ENCODE data around the gene ADCY7. TPM values are rescaled to one million over a fixed set of nuclear protein-coding genes. Genes with fewer than 3 reads are reported as not detected.
"Not testable (repeated sequence)": the region's sequence is repeated elsewhere in the genome, so short reads cannot be mapped to it uniquely, and the experiment has no call there.

Gene ADCY7
- total RNA-seq, 4 donors from 2014 or later = 15.0 to 23.3 (median 16.9) TPM

- H3K9me3 ChIP-seq = no peaks in the 10 kb centered on the region
- H3K4me3 ChIP-seq = no peak overlapping the region
- H3K36me3 ChIP-seq = peaks cover 57% of the 10 kb centered on the region
- TF ChIP-seq POLR2AphosphoS5 (IDR thresholded peaks at IDR 0.05) (no peak), EP300 (IDR thresholded peaks at IDR 0.05) (no peak), CTCF (IDR thresholded peaks at IDR 0.05) (no peak), POLR2A (IDR thresholded peaks at IDR 0.05) (no peak)
- H3K27ac ChIP-seq = no peak overlapping the region
- H3K4me1 ChIP-seq = no peaks in the 10 kb centered on the region
- H3K27me3 ChIP-seq = no peaks in the 10 kb centered on the region
- no peak for DNase-seq (ENCODE audit: low spot score in 2 of 2)
- WGBS = 90% methylated on average over 10 of the region's 10 CpGs
Observed at GRCh38 chr16:50229149-50229726, 37.1 kb upstream of the ADCY7 start.

GRCh38 chr16:50234771-50235556, 31.4 kb upstream of the ADCY7 start:
- no peak for TF ChIP-seq EP300 (IDR thresholded peaks at IDR 0.05)
- TF ChIP-seq POLR2AphosphoS5 (IDR thresholded peaks at IDR 0.05) = no peak
- TF ChIP-seq POLR2A (IDR thresholded peaks at IDR 0.05) = no peak
- no peak for TF ChIP-seq CTCF (IDR thresholded peaks at IDR 0.05)
- peaks cover 8% of the 10 kb centered on the region for H3K4me1 ChIP-seq
- H3K36me3 ChIP-seq = peaks cover 5% of the 10 kb centered on the region
- no peaks in the 10 kb centered on the region for H3K27me3 ChIP-seq
- WGBS = 62% methylated on average over 5 of the region's 5 CpGs
- H3K9me3 ChIP-seq = no peaks in the 10 kb centered on the region
- no peak overlapping the region for H3K4me3 ChIP-seq
- DNase-seq (ENCODE audit: low spot score in 2 of 2) = no peak
- H3K27ac ChIP-seq = no peak overlapping the region

GRCh38 chr16:50235581-50235980, 30.8 kb upstream of the ADCY7 start:
- H3K9me3 ChIP-seq = no peaks in the 10 kb centered on the region
- H3K36me3 ChIP-seq = no peaks in the 10 kb centered on the region
- TF ChIP-seq POLR2A (IDR thresholded peaks at IDR 0.05) = no peak
- TF ChIP-seq POLR2AphosphoS5 (IDR thresholded peaks at IDR 0.05) = no peak
- TF ChIP-seq CTCF (IDR thresholded peaks at IDR 0.05) = no peak
- no peak for TF ChIP-seq EP300 (IDR thresholded peaks at IDR 0.05)
- H3K27ac ChIP-seq = no peak overlapping the region
- no peak for DNase-seq (ENCODE audit: low spot score in 2 of 2)
- H3K4me1 ChIP-seq = peaks cover 8% of the 10 kb centered on the region
- H3K4me3 ChIP-seq = no peak overlapping the region
- 66% methylated on average over 6 of the region's 6 CpGs for WGBS
- no peaks in the 10 kb centered on the region for H3K27me3 ChIP-seq

GRCh38 chr16:50238314-50238713, 28.0 kb upstream of the ADCY7 start:
- DNase-seq (ENCODE audit: low spot score in 2 of 2) = no peak
- 93% methylated on average over 3 of the region's 3 CpGs for WGBS
- no peak for TF ChIP-seq CTCF (IDR thresholded peaks at IDR 0.05)
- no peak for TF ChIP-seq EP300 (IDR thresholded peaks at IDR 0.05)
- no peak overlapping the region for H3K4me3 ChIP-seq
- H3K9me3 ChIP-seq = no peaks in the 10 kb centered on the region
- no peak overlapping the region for H3K27ac ChIP-seq
- no peaks in the 10 kb centered on the region for H3K27me3 ChIP-seq
- no peaks in the 10 kb centered on the region for H3K36me3 ChIP-seq
- H3K4me1 ChIP-seq = peaks cover 14% of the 10 kb centered on the region

GRCh38 chr16:50238868-50239301, 27.5 kb upstream of the ADCY7 start:
- no peak for DNase-seq (ENCODE audit: low spot score in 2 of 2)
- Histone ChIP-seq H3K36me3 (no peaks in the 10 kb centered on the region), H3K4me1 (peaks cover 14% of the 10 kb centered on the region), H3K9me3 (no peaks in the 10 kb centered on the region), H3K27ac (no peak overlapping the region), H3K4me3 (no peak overlapping the region), H3K27me3 (no peaks in the 10 kb centered on the region)
- 59% methylated on average over 5 of the region's 5 CpGs for WGBS
- TF ChIP-seq POLR2AphosphoS5 (IDR thresholded peaks at IDR 0.05) (no peak), EP300 (IDR thresholded peaks at IDR 0.05) (no peak), CTCF (IDR thresholded peaks at IDR 0.05) (no peak), POLR2A (IDR thresholded peaks at IDR 0.05) (no peak)

- 60% methylated on average over 6 of the region's 6 CpGs for WGBS
- H3K36me3 ChIP-seq; H3K9me3 ChIP-seq; DNase-seq (ENCODE audit: low spot score in 2 of 2); H3K4me3 ChIP-seq; H3K27ac ChIP-seq; H3K27me3 ChIP-seq: not testable (repeated sequence)
- H3K4me1 ChIP-seq = peaks cover 33% of the 10 kb centered on the region
Observed at GRCh38 chr16:50243024-50243423, 23.3 kb upstream of the ADCY7 start.
